B cell (primary cell): ENCODE results near the gene HPS3.

ENCODE experiments used
- CTCF ChIP-seq: fragments of 200-600 bp; IDR thresholded peaks from one replicate; pipeline ENCODE4 v1.8.0; 2022; ENCODE audit warnings: antibody characterized with exemption, mild to moderate bottlenecking
- EZH2 ChIP-seq: IDR thresholded peaks from 2 replicates; pipeline ENCODE4 v1.6.1; 2012; ENCODE audit warnings: borderline replicate concordance, low read depth, mild to moderate bottlenecking, moderate library complexity, low read length; ENCODE audit not compliant: insufficient read depth, poor library complexity, severe bottlenecking

- no peak for TF ChIP-seq CTCF
- TF ChIP-seq EZH2: no peak
Observed at GRCh38 chr3:149128821-149129220, 617 bp upstream of the HPS3 start.
